Muscle layer of colon (tissue), 2 donors: ENCODE data around the gene MDGA2.

ENCODE experiments used
- H3K27ac ChIP-seq: one replicate; pipeline ENCODE4 v1.7.0; 2013; ENCODE audit warnings: low read depth, mild to moderate bottlenecking, low read length, moderate library complexity
- H3K27me3 ChIP-seq, 2 donors: one replicate each; pipeline ENCODE4 v1.7.0; 2013; ENCODE audit warnings: low read length in 2 of 2, mild to moderate bottlenecking in 2 of 2; ENCODE audit not compliant: insufficient read depth in 2 of 2, control insufficient read depth in 1 of 2
- H3K36me3 ChIP-seq: one replicate; pipeline ENCODE4 v1.7.0; 2013; ENCODE audit warnings: mild to moderate bottlenecking, low read length; ENCODE audit not compliant: insufficient read depth
- H3K4me1 ChIP-seq: one replicate; pipeline ENCODE4 v1.7.0; 2013; ENCODE audit warnings: mild to moderate bottlenecking, low read length; ENCODE audit not compliant: insufficient read depth
- H3K4me3 ChIP-seq, 2 donors: one replicate each; pipeline ENCODE4 v1.7.0; 2013; ENCODE audit warnings: low read length in 2 of 2, low read depth in 1 of 2, mild to moderate bottlenecking in 1 of 2, moderate library complexity in 1 of 2
- H3K9ac ChIP-seq: one replicate; pipeline ENCODE4 v1.7.0; 2013; ENCODE audit warnings: low read length
- H3K9me3 ChIP-seq: one replicate; pipeline ENCODE4 v1.7.0; 2013; ENCODE audit warnings: mild to moderate bottlenecking, low read length
- donor health status: abdominal sarcoma.
- donor health status: Adenocarcinoma of cecum.

Gene MDGA2

GRCh38 chr14:47606566-47606965 is 68.8 kb downstream of the MDGA2 start:
- Histone ChIP-seq H3K27me3 (no peaks in the 10 kb centered on the region), H3K9ac (no peak overlapping the region), H3K36me3 (no peaks in the 10 kb centered on the region), H3K9me3 (no peaks in the 10 kb centered on the region), H3K27ac (no peak overlapping the region), H3K4me1 (no peaks in the 10 kb centered on the region), H3K4me3 (no peak overlapping the region)

- Histone ChIP-seq H3K27me3 (no peaks in the 10 kb centered on the region), H3K4me1 (no peaks in the 10 kb centered on the region), H3K9ac (no peak overlapping the region), H3K27ac (no peak overlapping the region), H3K36me3 (no peaks in the 10 kb centered on the region), H3K4me3 (no peak overlapping the region), H3K9me3 (no peaks in the 10 kb centered on the region)
Observed at GRCh38 chr14:47596860-47597259, 78.5 kb downstream of the MDGA2 start.

GRCh38 chr14:47596232-47596631 is 79.2 kb downstream of the MDGA2 start:
- H3K9me3 ChIP-seq = no peaks in the 10 kb centered on the region

GRCh38 chr14:47595552-47595951 is 79.9 kb downstream of the MDGA2 start:
- Histone ChIP-seq H3K27ac (no peak overlapping the region), H3K36me3 (no peaks in the 10 kb centered on the region), H3K9me3 (no peaks in the 10 kb centered on the region), H3K4me1 (no peaks in the 10 kb centered on the region), H3K27me3 (no peaks in the 10 kb centered on the region), H3K4me3 (no peak overlapping the region), H3K9ac (no peak overlapping the region)

More at GRCh38 chr14:47596232-47596631, 79.2 kb downstream of the MDGA2 start:
- Histone ChIP-seq H3K27me3 (no peaks in the 10 kb centered on the region), H3K9ac (no peak overlapping the region), H3K36me3 (no peaks in the 10 kb centered on the region), H3K4me1 (no peaks in the 10 kb centered on the region), H3K27ac (no peak overlapping the region), H3K4me3 (no peak overlapping the region)

- H3K36me3 ChIP-seq = no peaks in the 10 kb centered on the region
- no peaks in the 10 kb centered on the region for H3K4me1 ChIP-seq
- no peaks in the 10 kb centered on the region for H3K27me3 ChIP-seq
- no peaks in the 10 kb centered on the region for H3K9me3 ChIP-seq
- H3K27ac ChIP-seq = no peak overlapping the region
- H3K9ac ChIP-seq = no peak overlapping the region
- H3K4me3 ChIP-seq = no peak overlapping the region
Observed at GRCh38 chr14:47590767-47591495, 84.5 kb downstream of the MDGA2 start.

GRCh38 chr14:47585447-47585846 is 90.0 kb downstream of the MDGA2 start:
- H3K4me3 ChIP-seq = no peak overlapping the region
- no peak overlapping the region for H3K27ac ChIP-seq
- H3K9me3 ChIP-seq = no peaks in the 10 kb centered on the region
- no peaks in the 10 kb centered on the region for H3K36me3 ChIP-seq
- H3K27me3 ChIP-seq = no peaks in the 10 kb centered on the region
- H3K9ac ChIP-seq = no peak overlapping the region
- H3K4me1 ChIP-seq = no peaks in the 10 kb centered on the region

- Histone ChIP-seq H3K9ac (no peak overlapping the region), H3K4me3 (no peak overlapping the region), H3K27ac (no peak overlapping the region), H3K4me1 (no peaks in the 10 kb centered on the region), H3K9me3 (no peaks in the 10 kb centered on the region), H3K27me3 (no peaks in the 10 kb centered on the region), H3K36me3 (no peaks in the 10 kb centered on the region)
Observed at GRCh38 chr14:47567273-47567672, 108.1 kb downstream of the MDGA2 start.

- no peaks in the 10 kb centered on the region for H3K36me3 ChIP-seq
- H3K27ac ChIP-seq = no peak overlapping the region
- H3K4me3 ChIP-seq = no peak overlapping the region
- no peaks in the 10 kb centered on the region for H3K9me3 ChIP-seq
- no peaks in the 10 kb centered on the region for H3K27me3 ChIP-seq
- H3K9ac ChIP-seq = no peak overlapping the region
- no peaks in the 10 kb centered on the region for H3K4me1 ChIP-seq
Observed at GRCh38 chr14:47557894-47558293, 117.5 kb downstream of the MDGA2 start.

GRCh38 chr14:47555333-47555732 is 120.1 kb downstream of the MDGA2 start:
- Histone ChIP-seq H3K4me3 (no peak overlapping the region), H3K27ac (no peak overlapping the region), H3K9ac (no peak overlapping the region), H3K9me3 (no peaks in the 10 kb centered on the region), H3K36me3 (no peaks in the 10 kb centered on the region), H3K27me3 (no peaks in the 10 kb centered on the region), H3K4me1 (no peaks in the 10 kb centered on the region)

GRCh38 chr14:47549886-47550285 is 125.5 kb downstream of the MDGA2 start:
- Histone ChIP-seq H3K27ac (no peak overlapping the region), H3K9me3 (no peaks in the 10 kb centered on the region), H3K4me1 (no peaks in the 10 kb centered on the region), H3K27me3 (no peaks in the 10 kb centered on the region), H3K4me3 (no peak overlapping the region), H3K9ac (no peak overlapping the region), H3K36me3 (no peaks in the 10 kb centered on the region)

GRCh38 chr14:47543459-47543858 is 131.9 kb downstream of the MDGA2 start:
- H3K27ac ChIP-seq = no peak overlapping the region

GRCh38 chr14:47541662-47542061 is 133.7 kb downstream of the MDGA2 start:
- Histone ChIP-seq H3K27me3 (no peaks in the 10 kb centered on the region), H3K4me1 (no peaks in the 10 kb centered on the region), H3K4me3 (no peak overlapping the region), H3K9me3 (no peaks in the 10 kb centered on the region), H3K9ac (no peak overlapping the region), H3K36me3 (no peaks in the 10 kb centered on the region), H3K27ac (no peak overlapping the region)

More at GRCh38 chr14:47543459-47543858, 131.9 kb downstream of the MDGA2 start:
- Histone ChIP-seq H3K4me1 (no peaks in the 10 kb centered on the region), H3K9me3 (no peaks in the 10 kb centered on the region), H3K36me3 (no peaks in the 10 kb centered on the region), H3K9ac (no peak overlapping the region), H3K4me3 (no peak overlapping the region), H3K27me3 (no peaks in the 10 kb centered on the region)
